Hepatocyte (in vitro differentiated cells): ENCODE results near the gene KLK8. TPM values are rescaled to one million over a fixed set of nuclear protein-coding genes. Genes with fewer than 3 reads are reported as not detected.

ENCODE experiments used
- DNase-seq: peaks from one replicate; pipeline ENCODE4 v3.0.0-alpha.2; 2016; ENCODE audit warnings: low spot score
- H2AFZ ChIP-seq: fragments of 200-600 bp; sonication (generic); 2 replicates; pipeline ENCODE4 v1.6.0; 2016; ENCODE audit warnings: antibody characterized with exemption, mild to moderate bottlenecking
- H3K27ac ChIP-seq: fragments of 200-600 bp; sonication (generic); 2 replicates; pipeline ENCODE4 v1.5.1; 2016; ENCODE audit warnings: mild to moderate bottlenecking
- H3K27me3 ChIP-seq: fragments of 200-600 bp; sonication (generic); 2 replicates; pipeline ENCODE4 v1.6.1; 2016
- H3K36me3 ChIP-seq: fragments of 200-600 bp; sonication (generic); replicated peaks from 2 replicates; pipeline ENCODE4 v1.5.1; 2016; ENCODE audit warnings: low read depth; ENCODE audit not compliant: insufficient read depth
- H3K4me1 ChIP-seq: fragments of 200-600 bp; sonication (generic); 2 replicates; pipeline ENCODE4 v1.5.1; 2016; ENCODE audit warnings: mild to moderate bottlenecking, moderate library complexity; ENCODE audit not compliant: insufficient read depth
- H3K4me2 ChIP-seq: fragments of 200-600 bp; sonication (generic); 2 replicates; pipeline ENCODE4 v1.6.0; 2016
- H3K4me3 ChIP-seq: fragments of 200-600 bp; sonication (generic); 2 replicates; pipeline ENCODE4 v1.5.1; 2016; ENCODE audit warnings: mild to moderate bottlenecking
- H3K79me2 ChIP-seq: fragments of 200-600 bp; sonication (generic); 2 replicates; pipeline ENCODE4 v1.6.0; 2017; ENCODE audit warnings: mild to moderate bottlenecking
- H3K9me2 ChIP-seq: fragments of 200-600 bp; sonication (generic); replicated peaks from 2 replicates; pipeline ENCODE4 v1.6.0; 2017; ENCODE audit warnings: mild to moderate bottlenecking; ENCODE audit not compliant: insufficient read depth
- H3K9me3 ChIP-seq: fragments of 200-600 bp; sonication (generic); 2 replicates; pipeline ENCODE4 v1.5.1; 2016; ENCODE audit warnings: low read depth, mild to moderate bottlenecking
- H4K20me1 ChIP-seq: fragments of 200-600 bp; sonication (generic); 2 replicates; pipeline ENCODE4 v1.6.0; 2016; ENCODE audit warnings: mild to moderate bottlenecking; ENCODE audit not compliant: insufficient read depth, poor library complexity, severe bottlenecking
- CTCF ChIP-seq: fragments of 200-600 bp; sonication (generic); IDR thresholded peaks from 2 replicates; pipeline ENCODE4 v1.5.1; 2016; ENCODE audit warnings: antibody characterized with exemption, mild to moderate bottlenecking; ENCODE audit not compliant: poor library complexity
- EZH2 ChIP-seq: fragments of 200-600 bp; sonication (generic); IDR thresholded peaks from 2 replicates; pipeline ENCODE4 v1.6.1; 2016; ENCODE audit warnings: antibody characterized with exemption, mild to moderate bottlenecking, borderline replicate concordance
- EZH2phosphoT487 ChIP-seq: fragments of 200-600 bp; sonication (generic); IDR thresholded peaks from one replicate; pipeline ENCODE4 v1.6.1; 2018; ENCODE audit warnings: antibody characterized with exemption, mild to moderate bottlenecking, low read depth, moderate library complexity; ENCODE audit not compliant: unreplicated experiment, severe bottlenecking
- WGBS: methylation state at CpG from one replicate; pipeline ENCODE4 v1.1.6; 2016; ENCODE audit warnings: low lambda C conversion rate; ENCODE audit errors: missing lambda C conversion rate; 5-methylcytosine and 5-hydroxymethylcytosine counted together
- polyA plus RNA-seq: library from polyadenylated mRNA; unstranded; fragments of >200 nt; fragmentation: Nextera tagmentation; extraction: Ambion mirVana; gene quantifications from 2 replicates; pipeline ENCODE4 v1.2.1, GENCODE V29; 2016
- total RNA-seq: library from RNA; depleted of rRNA; stranded (reverse); fragments of >200 nt; gene quantifications from 2 replicates; pipeline ENCODE4 v1.2.3, GENCODE V29; 2014

The KLK8 gene
- total and polyA plus RNA-seq, 2 experiments from 2014 or later, result 0.87 to 5.4 TPM

- Histone ChIP-seq H2AFZ (no peak overlapping the region), H3K27ac (no peak overlapping the region), H3K27me3 (peaks cover 44% of the 10 kb centered on the region), H3K4me1 (peaks cover 7% of the 10 kb centered on the region), H3K4me2 (no peak overlapping the region), H3K36me3 (no peaks in the 10 kb centered on the region), H3K4me3 (no peak overlapping the region), H3K9me3 (no peaks in the 10 kb centered on the region), H3K9me2 (no peaks in the 10 kb centered on the region), H3K79me2 (no peaks in the 10 kb centered on the region), H4K20me1 (no peaks in the 10 kb centered on the region)
- DNase-seq, result no peak
- whole genome bisulfite sequencing, result 90% methylated on average over 6 of the region's 6 CpGs
- TF ChIP-seq EZH2phosphoT487 (no peak), EZH2 (no peak), CTCF (no peak)
Measured at GRCh38 chr19:51014242-51014641, 12.8 kb upstream of the KLK8 start.

- H3K27ac ChIP-seq, result no peak overlapping the region
- no peak for DNase-seq
- H3K9me3 ChIP-seq, result no peaks in the 10 kb centered on the region
- no peaks in the 10 kb centered on the region for H3K4me1 ChIP-seq
- 84% methylated on average over 12 of the region's 12 CpGs for WGBS
- TF ChIP-seq CTCF, result no peak
- TF ChIP-seq EZH2, result no peak
- TF ChIP-seq EZH2phosphoT487, result no peak
- peaks cover 32% of the 10 kb centered on the region for H3K27me3 ChIP-seq
- H3K9me2 ChIP-seq, result no peaks in the 10 kb centered on the region
- no peak overlapping the region for H3K4me3 ChIP-seq
- H3K36me3 ChIP-seq, result no peaks in the 10 kb centered on the region
- H3K79me2 ChIP-seq, result no peaks in the 10 kb centered on the region
- H2AFZ ChIP-seq, result no peak overlapping the region
- H3K4me2 ChIP-seq, result no peak overlapping the region
- H4K20me1 ChIP-seq, result no peaks in the 10 kb centered on the region
Measured at GRCh38 chr19:51012661-51013190, 11.3 kb upstream of the KLK8 start.

GRCh38 chr19:51010066-51010795 lies 8.8 kb upstream of the KLK8 start:
- Histone ChIP-seq H3K4me1 (no peaks in the 10 kb centered on the region), H3K79me2 (no peaks in the 10 kb centered on the region), H4K20me1 (no peaks in the 10 kb centered on the region), H2AFZ (no peak overlapping the region), H3K4me3 (no peak overlapping the region), H3K27ac (no peak overlapping the region), H3K27me3 (peaks cover 29% of the 10 kb centered on the region), H3K36me3 (no peaks in the 10 kb centered on the region), H3K4me2 (no peak overlapping the region), H3K9me3 (no peaks in the 10 kb centered on the region), H3K9me2 (no peaks in the 10 kb centered on the region)
- 73% methylated on average over 4 of the region's 4 CpGs for WGBS
- no peak for DNase-seq
- TF ChIP-seq CTCF, result no peak
- TF ChIP-seq EZH2, result no peak
- no peak for TF ChIP-seq EZH2phosphoT487
